Amniotic stem cell (primary cell): Measurements from ENCODE around the gene ANKRD34A.

Experiments used
- DNase-seq: peaks from one replicate; lab custom pipeline; 2025; lab: John Stamatoyannopoulos, UW

Gene ANKRD34A

GRCh38 chr1:145964328-145965118, at the start of gene ANKRD34A, which contains the start of gene POLR3GL:
TSS of gene ANKRD34A (minus strand) at chr1:145964575. CDS start at chr1:145961759, 2,816 bp downstream.
TSS of gene POLR3GL (plus strand) at chr1:145964690. CDS start at chr1:145974866, 10,176 bp downstream.
- peak; percentile 85 for DNase-seq

DNA sequence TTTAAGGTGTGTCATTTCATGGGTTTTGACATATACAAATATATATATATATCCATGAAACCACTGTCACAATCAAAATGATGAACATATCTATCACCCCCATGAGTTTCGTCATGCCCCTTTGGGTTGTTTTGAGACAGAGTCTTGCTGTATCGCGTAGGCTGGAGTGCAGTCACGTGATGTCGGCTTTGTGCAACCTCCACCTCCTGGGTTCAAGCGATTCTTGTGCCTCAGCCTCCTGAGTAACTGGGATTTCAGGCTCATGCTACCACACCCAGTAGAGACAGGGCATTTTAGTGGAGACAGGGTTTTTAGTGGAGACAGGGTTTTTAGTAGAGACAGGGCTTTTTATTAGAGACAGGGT, 49.2 kb upstream of the ANKRD34A start:
- no peak for DNase-seq

DNA sequence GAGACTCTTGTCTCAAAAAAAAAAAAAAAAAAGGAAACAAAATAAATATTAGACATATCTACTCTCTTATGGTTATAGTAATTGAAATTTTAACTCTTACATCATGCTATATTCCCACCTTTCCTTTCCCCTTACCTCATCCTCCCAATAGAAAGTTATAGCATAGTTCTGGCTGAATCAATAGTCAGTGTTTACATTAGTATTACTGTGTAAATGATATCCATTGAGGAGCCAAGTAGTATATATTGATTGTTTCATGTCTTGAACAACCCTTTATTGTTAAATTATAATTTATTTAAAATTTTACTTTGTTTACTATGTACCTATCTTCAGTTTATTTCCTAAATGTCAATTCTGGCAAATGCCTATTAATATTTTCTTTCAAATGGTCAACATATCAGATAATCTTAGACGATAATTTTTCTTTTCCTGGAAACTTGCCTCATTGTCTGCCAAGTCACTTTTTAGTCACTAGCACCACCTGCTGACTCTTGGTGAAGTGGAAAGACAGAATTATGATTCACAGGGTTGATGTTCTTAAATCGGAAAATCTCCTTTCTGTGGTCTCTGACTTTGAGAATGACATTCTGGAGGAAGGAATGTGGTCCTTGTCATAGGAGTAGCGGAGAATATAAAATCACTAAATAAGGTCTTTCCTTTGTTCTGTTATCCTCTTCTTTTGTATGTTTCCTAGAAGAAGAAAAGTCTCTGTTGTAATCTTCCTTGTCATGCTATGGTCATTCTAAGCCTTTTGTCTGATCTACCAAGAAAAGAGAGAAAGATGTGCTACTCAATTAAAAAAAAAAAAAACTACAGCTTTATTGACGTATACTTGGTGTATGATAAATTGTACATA, 48.6 kb upstream of the ANKRD34A start:
- peak; percentile 90 for DNase-seq

DNA sequence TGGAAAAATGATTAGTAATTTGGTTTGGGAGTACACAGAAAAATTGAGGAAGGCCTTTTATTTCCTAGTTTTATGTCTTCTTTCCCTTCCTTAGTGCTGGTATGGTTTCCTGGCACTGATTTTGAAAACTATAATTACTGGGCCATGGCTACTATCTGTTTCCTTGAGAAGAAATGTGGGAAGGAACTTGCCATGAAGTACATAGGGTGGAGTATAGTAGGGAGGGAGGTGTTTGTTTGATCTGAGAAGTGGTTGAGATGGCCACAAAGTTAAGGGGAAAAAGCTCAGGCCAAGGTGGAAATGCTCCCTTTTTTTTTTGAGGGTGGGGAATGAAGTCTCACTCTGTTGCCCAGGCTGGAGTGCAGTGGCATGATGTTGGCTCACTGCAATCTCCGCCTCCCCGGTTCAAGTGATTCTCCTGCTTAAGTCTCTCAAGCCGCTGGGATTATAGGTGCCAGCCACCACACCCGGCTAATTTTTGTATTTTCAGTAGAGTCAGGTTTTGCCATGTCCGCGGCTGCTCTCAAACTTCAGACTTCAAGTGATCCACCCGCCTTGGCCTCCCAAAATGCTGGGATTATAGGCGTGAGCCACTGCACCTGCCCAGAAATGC, 45.9 kb upstream of the ANKRD34A start:
- no peak for DNase-seq

DNA sequence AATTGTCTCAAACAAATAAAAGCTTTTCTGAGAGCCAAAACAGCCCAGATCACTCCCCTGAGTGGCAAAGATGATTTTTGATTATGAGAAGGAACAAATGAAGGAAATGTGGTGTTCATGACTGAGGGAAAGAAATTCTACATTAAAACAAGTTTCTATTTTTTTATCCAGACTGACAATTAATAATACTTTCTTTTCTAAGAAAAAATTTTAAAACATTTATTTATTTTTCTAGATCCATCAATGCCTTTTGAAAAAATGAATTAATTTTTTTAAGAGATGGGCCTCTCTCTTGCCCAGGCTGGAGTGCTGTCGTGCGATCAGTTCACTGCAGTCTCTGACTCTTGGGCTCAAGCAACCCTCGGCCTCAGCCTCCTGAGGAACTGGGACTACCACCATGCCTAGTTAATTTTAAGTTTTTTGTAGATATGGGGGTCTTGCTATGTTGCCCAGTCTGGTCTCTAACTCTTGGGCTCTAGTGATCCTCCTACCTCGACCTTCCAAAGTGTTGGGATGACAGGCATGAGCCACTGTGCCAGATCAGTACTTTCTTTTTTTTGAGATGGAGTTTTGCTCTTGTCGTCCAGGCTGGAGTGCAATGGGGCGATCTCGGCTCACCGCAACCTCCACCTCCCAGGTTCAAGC, 43.2 kb upstream of the ANKRD34A start:
- no peak for DNase-seq

- no peak for DNase-seq
These were observed 37.3 kb upstream of the ANKRD34A start for GRCh38 chr1:146001709-146002108.

DNA sequence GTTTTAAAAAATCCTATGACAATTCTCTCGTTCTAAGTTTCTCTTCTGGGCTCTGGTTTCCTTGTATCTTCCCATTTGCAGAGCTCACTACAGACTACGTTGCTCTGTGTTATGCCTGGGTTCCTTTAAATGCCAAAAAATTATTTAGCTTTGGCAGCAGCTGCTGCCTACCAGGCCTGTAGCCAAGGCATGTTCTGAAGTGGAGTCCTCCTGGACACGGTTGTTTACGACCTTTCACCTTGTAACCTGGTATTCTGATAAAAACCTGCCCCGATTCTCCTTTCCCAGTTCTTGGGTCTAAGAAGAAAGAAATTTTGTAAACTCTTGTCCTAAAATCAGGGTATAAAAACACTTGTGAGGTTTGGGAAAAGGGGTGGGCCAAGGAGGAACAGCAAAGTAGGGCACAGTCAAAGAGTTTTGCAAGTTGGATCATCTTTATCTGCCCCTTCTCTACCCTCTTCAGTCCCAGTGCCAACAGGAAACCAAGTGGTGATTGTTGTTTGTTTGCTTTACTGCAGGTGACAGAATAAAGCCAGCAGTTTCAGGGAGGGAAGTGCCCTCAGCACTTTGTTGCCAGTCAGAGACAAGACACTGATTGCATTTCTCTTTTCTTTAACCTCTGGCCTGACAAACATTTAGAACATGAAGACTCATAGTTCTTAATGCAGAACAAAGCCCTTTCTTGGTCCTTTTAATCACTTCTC, 35.1 kb upstream of the ANKRD34A start:
- DNase-seq = no peak

DNA sequence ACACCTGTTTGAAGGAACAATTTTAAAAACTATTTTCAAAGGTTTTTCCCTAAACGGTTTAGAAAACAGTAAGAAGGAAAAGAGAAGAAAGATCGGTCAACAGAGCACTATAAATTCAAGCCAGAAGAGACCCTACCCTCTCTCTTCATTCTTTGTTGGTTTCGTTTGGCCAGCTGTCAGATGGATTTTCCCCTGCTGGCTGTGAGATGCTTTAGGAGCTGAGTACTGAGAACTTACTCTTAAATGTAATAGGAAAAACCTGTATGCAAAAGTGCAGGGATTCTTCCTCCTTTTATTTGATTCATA, 33.3 kb upstream of the ANKRD34A start:
- DNase-seq = no peak

GRCh38 chr1:145997016-145997717, 32.8 kb upstream of the ANKRD34A start:
- DNase-seq = no peak

DNA sequence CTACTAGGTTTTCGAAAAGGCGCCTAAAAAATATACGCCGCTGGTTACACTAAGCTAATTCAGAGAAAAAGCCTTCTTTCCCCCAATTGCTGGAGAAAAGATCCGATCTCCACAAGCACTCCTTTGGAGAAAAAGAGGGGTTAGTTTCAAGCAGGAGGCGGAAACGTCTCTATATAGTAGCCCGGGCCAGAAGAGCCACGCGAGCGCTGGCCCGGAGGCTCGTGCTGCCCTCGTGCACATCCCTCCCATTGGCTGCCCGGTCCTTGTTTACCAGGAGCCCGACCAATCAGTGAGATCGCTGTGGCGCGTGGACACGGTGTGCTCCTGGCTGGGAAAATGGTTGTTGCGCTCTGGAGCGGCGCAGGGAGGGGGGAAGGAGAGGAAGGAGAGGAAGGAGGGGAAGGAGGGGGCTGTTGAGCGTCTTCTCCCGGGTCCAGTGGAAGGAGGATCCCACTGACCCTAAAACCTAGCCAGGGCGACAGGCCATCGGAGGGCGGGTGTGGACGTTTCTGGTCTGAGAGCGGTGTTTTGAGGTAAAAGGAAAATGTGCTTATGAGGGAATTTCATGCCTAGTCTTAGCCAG, 32.1 kb upstream of the ANKRD34A start, which contains the start of gene TXNIP:
TSS of gene TXNIP (minus strand) at position 147 of the 583 bp plus-strand sequence. CDS start 313 bp downstream, outside the sequence.
- peak; percentile 93 for DNase-seq

DNA sequence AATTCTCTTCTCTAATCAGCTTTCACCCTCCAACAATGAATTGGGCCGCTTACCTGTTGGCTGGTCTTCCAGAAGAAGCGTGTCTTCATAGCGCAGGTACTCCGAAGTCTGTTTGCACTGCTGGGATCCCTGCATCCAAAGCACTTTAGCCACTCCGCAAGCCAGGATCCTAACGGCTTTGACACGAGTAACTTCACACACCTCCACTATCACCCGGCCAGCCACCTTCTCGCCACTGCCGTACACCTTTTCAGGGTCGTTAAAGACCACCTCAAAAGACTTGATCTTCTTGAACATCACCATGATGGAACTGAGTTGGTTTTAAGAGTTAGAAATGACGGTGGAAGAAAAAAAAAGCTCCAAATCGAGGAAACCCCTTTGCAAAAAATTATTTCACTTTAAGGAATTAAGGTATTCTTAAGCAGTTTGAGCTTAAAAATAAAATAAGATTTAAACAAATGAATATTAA, 31.6 kb upstream of the ANKRD34A start:
- no peak for DNase-seq

DNA sequence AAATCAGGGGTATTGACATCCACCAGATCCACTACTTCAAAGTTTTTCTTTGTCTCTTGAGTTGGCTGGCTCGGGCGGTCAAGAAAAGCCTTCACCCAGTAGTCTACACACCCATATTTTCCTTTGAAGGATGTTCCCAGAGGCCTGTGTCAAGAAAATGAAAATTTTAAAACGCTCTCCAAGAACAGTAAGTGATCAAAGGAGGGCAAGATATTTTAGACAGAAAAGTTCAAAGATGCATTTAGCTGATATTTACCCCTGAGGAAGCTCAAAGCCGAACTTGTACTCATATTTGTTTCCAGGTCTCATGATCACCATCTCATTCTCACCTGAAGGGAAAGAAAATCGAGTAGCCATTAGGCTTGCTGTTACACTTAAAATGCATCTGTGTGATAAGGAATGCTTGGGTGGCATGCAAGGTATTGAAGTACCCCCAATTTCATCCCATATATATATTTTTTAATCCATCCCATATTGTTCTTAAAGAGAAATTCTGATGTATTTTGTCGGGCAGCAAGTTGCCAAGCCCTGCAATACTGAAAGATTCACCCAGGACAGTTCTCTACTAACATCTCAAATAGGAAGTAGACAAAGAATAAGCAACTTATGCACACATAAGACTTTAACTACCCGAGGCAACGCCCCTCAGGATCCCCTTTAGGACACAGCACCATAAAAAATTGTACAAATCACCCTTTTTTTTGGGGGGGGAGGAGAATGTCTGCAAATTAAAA, 30.9 kb upstream of the ANKRD34A start:
- no peak for DNase-seq

DNA sequence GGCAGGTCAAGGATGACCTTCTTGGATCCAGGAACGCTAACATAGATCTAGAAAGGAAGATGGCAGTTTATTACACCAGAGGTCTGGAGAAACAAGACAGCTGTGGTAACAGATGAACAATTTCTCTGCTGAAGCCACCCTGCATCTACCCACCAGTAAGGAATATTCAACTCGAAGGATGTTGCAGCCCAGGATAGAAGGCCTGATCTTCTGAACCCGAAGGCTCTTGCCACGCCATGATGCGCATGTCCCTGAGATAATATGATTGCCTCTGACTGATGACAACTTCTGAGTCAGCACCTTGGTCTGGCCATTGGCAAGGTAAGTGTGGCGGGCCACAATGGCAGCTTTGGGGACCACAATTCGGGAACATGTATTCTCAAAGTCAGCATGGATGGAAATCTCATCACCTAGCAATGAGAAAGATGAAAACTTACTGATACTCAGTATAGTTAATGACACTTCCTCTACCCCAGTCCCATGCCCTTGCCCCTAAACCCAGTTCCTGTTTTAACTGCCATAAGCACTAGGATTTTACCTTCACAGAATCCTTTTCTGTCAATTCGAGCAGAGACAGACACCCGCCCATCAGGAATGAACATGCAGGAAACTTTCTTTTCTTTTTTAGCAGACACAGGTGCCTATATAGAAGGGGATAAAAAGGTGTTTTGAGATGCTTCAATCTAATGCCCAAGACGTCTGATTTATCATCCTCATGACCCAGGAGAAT, 30.2 kb upstream of the ANKRD34A start:
- DNase-seq = no peak

GRCh38 chr1:145993618-145994390, 29.4 kb upstream of the ANKRD34A start:
- DNase-seq = no peak

DNA sequence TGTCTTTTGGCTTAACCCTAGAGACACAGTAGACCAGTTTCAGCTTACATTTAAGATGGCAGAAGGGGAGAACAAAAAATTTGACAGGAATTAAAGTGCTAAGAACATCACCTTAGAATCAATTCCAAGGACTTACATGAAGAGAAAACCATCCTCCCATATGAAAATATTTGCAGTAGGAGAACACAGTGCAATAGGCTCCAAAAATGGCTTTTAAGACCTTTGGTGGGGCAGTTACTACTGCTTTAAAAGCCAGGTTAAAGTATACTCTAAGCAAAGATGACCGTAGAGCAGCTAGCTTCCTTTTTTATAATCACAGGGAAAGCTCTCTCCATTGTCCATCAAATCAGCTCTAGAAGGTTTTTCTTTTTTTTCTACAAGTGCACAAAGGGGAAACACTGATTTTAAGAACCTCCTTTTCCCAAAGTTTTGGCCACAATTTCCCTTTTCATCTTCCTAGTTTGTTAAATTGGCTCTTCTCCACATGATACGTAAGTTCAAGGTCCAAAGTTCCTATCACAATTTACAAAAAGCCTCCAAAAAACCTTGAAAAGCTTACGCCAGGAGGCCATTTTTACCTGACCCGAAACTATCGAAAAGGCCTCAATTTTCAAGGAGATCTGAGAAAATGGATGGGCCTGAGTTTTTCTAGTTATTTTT, 28.7 kb upstream of the ANKRD34A start:
- no peak for DNase-seq

- no peak for DNase-seq
These were observed 28.1 kb upstream of the ANKRD34A start for GRCh38 chr1:145992502-145992936.

DNA sequence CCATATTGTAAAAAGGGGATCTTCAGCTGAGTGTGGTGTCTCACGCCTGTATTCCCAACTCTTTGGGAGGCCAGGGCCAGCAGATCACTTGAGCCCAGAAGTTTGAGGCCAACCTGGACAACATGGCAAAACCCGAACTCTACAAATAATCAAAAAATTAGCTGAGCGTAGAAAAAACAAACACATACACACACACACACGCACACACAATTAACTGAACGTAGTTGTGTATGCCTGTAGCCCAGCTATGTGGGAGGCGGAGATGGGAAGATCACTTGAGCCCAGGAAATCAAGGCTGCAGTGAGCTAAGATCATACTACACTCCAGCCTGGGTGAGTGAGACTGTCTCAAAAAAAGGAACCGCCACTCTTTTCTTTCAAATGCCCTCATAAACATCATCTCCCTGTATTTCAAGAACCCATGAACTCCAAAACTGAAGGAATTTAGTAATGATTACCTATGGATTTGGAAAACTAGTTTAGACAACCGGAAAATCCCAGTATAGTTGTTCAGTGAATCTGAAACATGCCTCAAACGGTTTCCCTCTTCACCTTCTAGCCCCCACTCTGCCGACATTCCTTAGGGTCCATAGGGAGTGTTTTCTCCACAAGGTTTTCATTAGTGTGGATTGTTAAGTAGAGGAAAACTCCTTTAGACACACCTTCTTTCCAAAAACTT, 27.5 kb upstream of the ANKRD34A start:
- DNase-seq = no peak
